Heart left ventricle (tissue), 16 donors: ENCODE results near the gene TMEM184B. TPM values are rescaled to one million over a fixed set of nuclear protein-coding genes. Genes with fewer than 3 reads are reported as not detected.

ENCODE experiments used
- ATAC-seq, 4 donors: fragments of 200-7000 bp; cut with Tn5 transposase; one replicate each; pipeline ENCODE4 v1.9.1; 2020 to 2022; ENCODE audit warnings: moderate library complexity in 4 of 4, mild to moderate bottlenecking in 3 of 4, moderate number of reproducible peaks in 1 of 4
- DNase-seq, 5 donors: peaks; one replicate each; pipeline ENCODE4 v3.0.0-alpha.2; 2020
- H3K27ac ChIP-seq, 12 donors: fragments of 200-600 bp; sonication (generic) in 4 of 12; one replicate each; pipeline versions ENCODE4 v1.5.0 to v1.8.0; 2016 to 2022; ENCODE audit warnings: mild to moderate bottlenecking in 2 of 12
- H3K27me3 ChIP-seq, 9 donors: fragments of 200-600 bp; sonication (generic) in 2 of 9; one replicate each; pipeline versions ENCODE4 v1.5.1 to v1.8.0; 2016 to 2022; ENCODE audit warnings: mild to moderate bottlenecking in 3 of 9
- H3K36me3 ChIP-seq, 9 donors: fragments of 200-600 bp; sonication (generic) in 2 of 9; one replicate each; pipeline versions ENCODE4 v1.5.0 to v1.8.0; 2018 to 2022; ENCODE audit warnings: mild to moderate bottlenecking in 2 of 9
- H3K4me1 ChIP-seq, 12 donors: fragments of 200-600 bp; sonication (generic) in 4 of 12; one replicate each; pipeline versions ENCODE4 v1.5.0 to v1.8.0; 2016 to 2022; ENCODE audit warnings: mild to moderate bottlenecking in 3 of 12
- H3K4me3 ChIP-seq, 12 donors: fragments of 200-600 bp; sonication (generic) in 4 of 12; one replicate each; pipeline versions ENCODE4 v1.5.0 to v1.8.0; 2017 to 2022; ENCODE audit warnings: mild to moderate bottlenecking in 9 of 12, moderate library complexity in 4 of 12
- H3K9me3 ChIP-seq, 12 donors: fragments of 200-600 bp; sonication (generic) in 4 of 12; one replicate each; pipeline versions ENCODE4 v1.5.0 to v1.8.0; 2016 to 2022; ENCODE audit warnings: mild to moderate bottlenecking in 1 of 12
- CTCF ChIP-seq, 12 donors: fragments of 200-600 bp; sonication (generic) in 4 of 12; IDR thresholded peaks; one replicate each; pipeline versions ENCODE4 v1.5.0 to v1.8.0; 2018 to 2022; ENCODE audit warnings: antibody characterized with exemption in 12 of 12, mild to moderate bottlenecking in 5 of 12
- POLR2A ChIP-seq, 2 donors: fragments of 450-650 bp; IDR thresholded peaks; one replicate each; pipeline ENCODE4 v1.6.1; 2017; ENCODE audit warnings: antibody characterized with exemption in 2 of 2, mild to moderate bottlenecking in 2 of 2, moderate library complexity in 2 of 2
- WGBS, 4 donors: extraction: QIAGEN DNeasy Blood & Tissue Kit in 2 of 4; methylation state at CpG; one replicate each; pipeline versions ENCODE4 v1.1.5 to v1.1.7; 2013 to 2018; 5-methylcytosine and 5-hydroxymethylcytosine counted together
- intact Hi-C, 10 donors: fragments of 100-400 bp; cut with DNase I; formaldehyde crosslinking; loops; one replicate each; pipeline versions ENCODE4 v1.11.1 to v1.14.2; 2022
- polyA plus RNA-seq, 2 donors: library from polyadenylated mRNA; stranded (reverse); fragments of 200-250 nt; gene quantifications; one replicate each; pipeline ENCODE4 v1.2.3, GENCODE V29; 2013
- total RNA-seq, 9 donors: library from RNA; depleted of rRNA in 2 of 9; stranded (reverse); fragments of >200 nt in 2 of 9; fragmentation: NEBNext Ultra II Directional in 3 of 9; extraction: Animal tissue kit (Norgen Biotek cat#: 25700) in 3 of 9; gene quantifications; one replicate each; pipeline versions ENCODE4 v1.1.0 to v1.2.4, GENCODE V29; 2016 to 2023
- donor health status: ischemic (EF 13 %, LVEDD 7.1; RV severe dilation, severe dysfunction).
- donor health status: healthy with polysubstance abuse.
- donor health status: DM: no; HTN: yes; CAD: no.
- donor health status: DM: no; HTN: no; CAD: no.
- donor health status: ischemic (EF 25% LVEDD 6.9; RV normal size, moderate dysfunction).
- donor health status: ischemic (EF 25% LVEDD 5.7; RV mildly dilated, moderate dysfunction).
- donor health status: healthy.
- donor health status: DM: yes; HTN: yes; CAD: no.
- donor health status: ischemic (EF 35%, LVEDD 5.7; RV mildly dilated, moderate dysfunction).
- donor health status: nonischemic (EF 11% LVEDD 7.7; RV severe dilation, severe dysfunction).
- donor health status: DM: yes; HTN: yes; CAD: no.
- donor health status: PGD.
- donor health status: ischemic (EF 29% LVEDD 5.4; RV normal size, mild dysfunction).
- donor health status: nonischemic (EF 23%, LVEDD 6.1; RV moderate dilation, normal function).

The TMEM184B gene
- total and polyA plus RNA-seq, 11 donors: 19.5 to 103 (median 47.0) TPM

GRCh38 chr22:38204784-38205183 lies 68.0 kb downstream of the TMEM184B start:
- intact Hi-C loops: loop anchor here in 6 of 10 donors (5.0 to 10.0 kb wide), 4 partner anchors 63 to 90 kb away; partner anchors contain the start of genes BAIAP2L2 (in 2 of the 6) and TMEM184B (in 1 of the 6)
- WGBS, 4 donors: 82 to 88% (median 86%) methylated on average over 7 of the region's 7 CpGs
- H3K4me3 ChIP-seq: peak overlapping the region in 1 of 12 donors; percentile 10

GRCh38 chr22:38203855-38204514 lies 68.8 kb downstream of the TMEM184B start:
- no peak for DNase-seq
- H3K4me1 ChIP-seq: peaks cover 6 to 37% (median 26%) of the 10 kb centered on the region in 12 donors
- WGBS, 4 donors: 94 to 98% (median 95%) methylated on average over 3 of the region's 3 CpGs
- intact Hi-C loops: loop anchor here in 6 of 10 donors (5.0 to 10.0 kb wide), 4 partner anchors 63 to 89 kb away; partner anchors contain the start of genes BAIAP2L2 (in 2 of the 6) and TMEM184B (in 1 of the 6)
- H3K36me3 ChIP-seq: no peaks in the 10 kb centered on the region
- H3K27ac ChIP-seq: peak overlapping the region in 8 of 12 donors; percentile 52 to 100 (median 98)
- ATAC-seq: no peak
- TF ChIP-seq CTCF (IDR thresholded peaks at IDR 0.05) (no peak), POLR2A (IDR thresholded peaks at IDR 0.05) (no peak)
- H3K4me3 ChIP-seq: peak overlapping the region in 5 of 12 donors; percentile 80 to 98 (median 82)
- no peaks in the 10 kb centered on the region for H3K27me3 ChIP-seq
- no peaks in the 10 kb centered on the region for H3K9me3 ChIP-seq

More at GRCh38 chr22:38204784-38205183, 68.0 kb downstream of the TMEM184B start:
- Histone ChIP-seq H3K27me3 (no peaks in the 10 kb centered on the region), H3K4me1 (peaks cover 6 to 37% (median 26%) of the 10 kb centered on the region in 12 donors), H3K27ac (peak overlapping the region in 10 of 12 donors; percentile 24 to 100 (median 63)), H3K36me3 (no peaks in the 10 kb centered on the region), H3K9me3 (no peaks in the 10 kb centered on the region)
- TF ChIP-seq CTCF (IDR thresholded peaks at IDR 0.05) (no peak), POLR2A (IDR thresholded peaks at IDR 0.05) (no peak)
- ATAC-seq (no peak), DNase-seq (no peak)

- no peaks in the 10 kb centered on the region for H3K36me3 ChIP-seq
- peak in 1 of 4 donors; percentile 21 for ATAC-seq
- WGBS, 4 donors: 16 to 28% (median 22%) methylated on average over 12 to 19 of the region's 19 CpGs
- H3K27me3 ChIP-seq: no peaks in the 10 kb centered on the region
- peak overlapping the region; percentile 95 to 100 (median 98) for H3K27ac ChIP-seq
- H3K9me3 ChIP-seq: no peaks in the 10 kb centered on the region
- peaks cover 6 to 37% (median 26%) of the 10 kb centered on the region in 12 donors for H3K4me1 ChIP-seq
- peak in 1 of 5 donors; percentile 54 for DNase-seq
- peak overlapping the region; percentile 73 to 98 (median 80) for H3K4me3 ChIP-seq
- no peak for TF ChIP-seq CTCF (IDR thresholded peaks at IDR 0.05)
- intact Hi-C loops: loop anchor here in 6 of 10 donors (5.0 to 10.0 kb wide), 4 partner anchors 64 to 88 kb away; partner anchors contain the start of genes BAIAP2L2 (in 2 of the 6) and TMEM184B (in 1 of the 6)
Measured at GRCh38 chr22:38203090-38203810, 69.6 kb downstream of the TMEM184B start.
